HG02759 (cell line): ENCODE results near the gene CAMKK2.
"Not testable (repeated sequence)": the region's sequence is repeated elsewhere in the genome, so short reads cannot be mapped to it uniquely, and the experiment has no call there.

ENCODE experiments used
- ATAC-seq: cut with Tn5 transposase; IDR thresholded peaks from one replicate; pipeline ENCODE4 v1.9.1; 2021; ENCODE audit warnings: mild to moderate bottlenecking, moderate library complexity; ENCODE audit not compliant: unreplicated experiment

The CAMKK2 gene

GRCh38 chr12:121280531-121280930 lies 16.0 kb downstream of the CAMKK2 start:
- ATAC-seq: not testable (repeated sequence)

- no peak for ATAC-seq
These were observed 17.0 kb downstream of the CAMKK2 start for GRCh38 chr12:121279507-121279915.

GRCh38 chr12:121279071-121279375 lies 17.5 kb downstream of the CAMKK2 start:
- no peak for ATAC-seq

GRCh38 chr12:121278169-121279070 lies 18.1 kb downstream of the CAMKK2 start:
- ATAC-seq: no peak

- ATAC-seq: no peak
These were observed 19.1 kb downstream of the CAMKK2 start for GRCh38 chr12:121277374-121277759.

- no peak for ATAC-seq
These were observed 22.3 kb downstream of the CAMKK2 start for GRCh38 chr12:121274036-121274763.

- ATAC-seq: no peak
These were observed 23.1 kb downstream of the CAMKK2 start for GRCh38 chr12:121273364-121273896.

- no peak for ATAC-seq
These were observed 28.7 kb downstream of the CAMKK2 start for GRCh38 chr12:121267822-121268221.

GRCh38 chr12:121264951-121265515 lies 31.5 kb downstream of the CAMKK2 start:
- no peak for ATAC-seq

- ATAC-seq: no peak
These were observed 32.4 kb downstream of the CAMKK2 start for GRCh38 chr12:121264135-121264534.

GRCh38 chr12:121263206-121263935 lies 33.1 kb downstream of the CAMKK2 start:
- no peak for ATAC-seq

GRCh38 chr12:121261398-121261797 lies 35.1 kb downstream of the CAMKK2 start:
- no peak for ATAC-seq

GRCh38 chr12:121260091-121260490 lies 36.4 kb downstream of the CAMKK2 start:
- no peak for ATAC-seq

- ATAC-seq: no peak
These were observed 37.4 kb downstream of the CAMKK2 start for GRCh38 chr12:121259074-121259473.

GRCh38 chr12:121257704-121258449 lies 38.6 kb downstream of the CAMKK2 start:
- ATAC-seq: peak; percentile 53

- ATAC-seq: no peak
These were observed 41.1 kb downstream of the CAMKK2 start for GRCh38 chr12:121255433-121255832.

- ATAC-seq: no peak
These were observed 42.7 kb downstream of the CAMKK2 start for GRCh38 chr12:121253638-121254335.

- no peak for ATAC-seq
These were observed 43.7 kb downstream of the CAMKK2 start for GRCh38 chr12:121252712-121253345.

- no peak for ATAC-seq
These were observed 44.7 kb downstream of the CAMKK2 start for GRCh38 chr12:121251838-121252237.
